HG03342 (cell line): ENCODE data around the gene APOO.

Source experiments
- ATAC-seq: cut with Tn5 transposase; IDR thresholded peaks from one replicate; pipeline ENCODE4 v1.9.1; 2021; ENCODE audit warnings: mild to moderate bottlenecking, moderate library complexity; ENCODE audit not compliant: unreplicated experiment

The APOO gene

GRCh38 chrX:23907498-23908218 lies at the start of gene APOO, which contains the start of gene CXorf58:
TSS of gene APOO (minus strand) at chrX:23907938. CDS start at chrX:23907702, 236 bp downstream.
TSS of gene CXorf58 (plus strand) at chrX:23908006. CDS start at chrX:23910303, 2,297 bp downstream.
- peak; percentile 90 for ATAC-seq

- no peak for ATAC-seq
Observed at GRCh38 chrX:23954396-23954795, 46.7 kb upstream of the APOO start.

- no peak for ATAC-seq
Observed at GRCh38 chrX:23953908-23954269, 46.2 kb upstream of the APOO start.

- ATAC-seq: peak; percentile 96
Observed at GRCh38 chrX:23952984-23953907, 45.5 kb upstream of the APOO start.

DNA sequence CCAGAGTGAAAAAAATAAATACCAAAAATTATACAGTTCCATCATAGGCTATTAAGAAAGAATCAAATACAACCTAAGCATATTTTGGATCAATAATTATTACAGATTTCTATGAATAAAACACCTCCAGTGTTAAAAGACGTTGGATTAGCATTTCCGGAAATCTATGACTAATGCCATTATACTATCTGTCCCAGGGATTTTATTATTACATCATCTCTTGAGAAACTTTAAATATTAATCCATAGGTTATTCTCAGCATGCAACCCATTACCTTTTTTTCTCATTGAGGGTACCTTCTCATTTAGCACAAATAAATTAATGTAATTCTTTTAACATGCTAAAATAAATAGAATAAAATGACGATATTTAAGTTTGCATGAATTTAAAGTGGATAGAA lies 44.7 kb upstream of the APOO start:
- no peak for ATAC-seq

GRCh38 chrX:23945206-23945605 lies 37.5 kb upstream of the APOO start:
- ATAC-seq: no peak

- ATAC-seq: no peak
Observed at GRCh38 chrX:23944234-23944633, 36.5 kb upstream of the APOO start.

- ATAC-seq: no peak
Observed at GRCh38 chrX:23939203-23939602, 31.5 kb upstream of the APOO start.

DNA sequence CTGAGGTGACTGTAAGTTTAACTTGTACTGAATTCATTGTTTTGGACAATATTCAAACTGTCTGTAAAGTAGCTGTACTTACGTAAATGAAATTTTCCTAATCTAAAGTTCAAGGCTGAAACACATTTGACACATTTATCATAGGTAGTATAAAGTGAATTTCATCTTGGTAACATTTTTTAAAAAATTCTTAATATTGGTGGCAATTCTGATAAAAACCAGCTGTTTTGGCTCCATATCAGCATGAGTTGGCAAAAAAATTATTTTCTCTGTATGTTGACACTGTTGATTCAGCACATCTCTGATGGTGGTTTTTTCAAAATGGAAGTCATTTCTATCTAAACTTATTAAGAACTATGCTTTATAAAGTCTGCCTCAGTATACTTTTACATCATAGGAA lies 31.0 kb upstream of the APOO start:
- ATAC-seq: no peak

DNA sequence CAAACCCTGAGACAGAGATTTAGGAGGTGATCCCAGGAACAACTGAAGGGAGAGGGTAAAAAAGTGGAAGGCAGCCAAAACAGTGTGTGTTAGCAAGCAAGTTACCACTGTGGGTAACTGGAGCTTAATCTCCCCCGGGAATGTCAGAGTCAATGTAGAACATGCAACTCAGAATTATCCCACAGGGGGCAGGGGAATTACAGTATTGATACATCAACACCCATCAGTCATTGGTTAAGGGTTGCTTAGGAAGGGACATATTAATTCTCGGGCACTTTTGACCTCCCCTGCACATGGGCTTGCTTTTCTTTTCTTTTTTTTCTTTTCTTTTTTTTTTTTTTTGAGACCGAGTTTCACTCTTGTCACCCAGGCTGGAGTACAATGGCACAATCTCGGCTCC lies 29.4 kb upstream of the APOO start:
- ATAC-seq: no peak

DNA sequence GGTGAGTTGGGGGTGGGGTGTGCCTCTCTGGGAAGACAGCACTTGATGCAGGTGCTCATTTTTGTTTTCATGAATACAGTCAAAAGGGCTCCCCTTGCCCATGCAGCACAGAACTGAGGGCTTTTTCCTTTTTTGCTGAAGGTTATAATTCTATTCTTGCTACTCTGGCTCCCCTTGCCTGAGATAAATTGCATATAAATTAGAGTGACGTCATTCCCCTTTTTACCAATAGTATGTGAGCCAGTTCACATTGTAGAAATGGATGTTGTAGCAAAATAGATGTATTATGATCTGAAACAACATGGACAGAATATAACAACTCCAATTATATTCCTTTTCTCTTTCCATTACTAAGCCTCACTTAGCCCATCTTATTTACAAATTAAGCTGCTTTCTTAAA lies 28.4 kb upstream of the APOO start:
- no peak for ATAC-seq

DNA sequence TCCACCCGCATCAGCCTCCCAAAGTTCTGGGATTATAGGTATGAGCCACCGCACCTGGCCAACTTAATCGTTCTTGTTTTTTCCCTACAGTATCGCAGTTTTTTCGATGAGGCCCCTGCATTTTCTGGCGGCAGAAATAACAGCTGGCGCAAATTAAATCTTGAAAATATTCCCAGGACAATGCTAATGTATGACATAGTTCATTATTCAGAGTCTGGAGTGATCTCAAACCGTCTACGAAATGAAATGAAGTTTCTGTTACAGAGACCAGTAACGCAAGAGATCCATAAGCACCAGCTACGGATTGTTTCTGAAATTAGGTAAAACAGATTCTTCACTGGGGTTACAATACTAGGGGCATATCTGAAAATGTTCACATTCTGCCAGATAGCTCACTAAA lies 27.4 kb upstream of the APOO start:
- no peak for ATAC-seq

GRCh38 chrX:23932046-23932445 lies 24.3 kb upstream of the APOO start:
- no peak for ATAC-seq

DNA sequence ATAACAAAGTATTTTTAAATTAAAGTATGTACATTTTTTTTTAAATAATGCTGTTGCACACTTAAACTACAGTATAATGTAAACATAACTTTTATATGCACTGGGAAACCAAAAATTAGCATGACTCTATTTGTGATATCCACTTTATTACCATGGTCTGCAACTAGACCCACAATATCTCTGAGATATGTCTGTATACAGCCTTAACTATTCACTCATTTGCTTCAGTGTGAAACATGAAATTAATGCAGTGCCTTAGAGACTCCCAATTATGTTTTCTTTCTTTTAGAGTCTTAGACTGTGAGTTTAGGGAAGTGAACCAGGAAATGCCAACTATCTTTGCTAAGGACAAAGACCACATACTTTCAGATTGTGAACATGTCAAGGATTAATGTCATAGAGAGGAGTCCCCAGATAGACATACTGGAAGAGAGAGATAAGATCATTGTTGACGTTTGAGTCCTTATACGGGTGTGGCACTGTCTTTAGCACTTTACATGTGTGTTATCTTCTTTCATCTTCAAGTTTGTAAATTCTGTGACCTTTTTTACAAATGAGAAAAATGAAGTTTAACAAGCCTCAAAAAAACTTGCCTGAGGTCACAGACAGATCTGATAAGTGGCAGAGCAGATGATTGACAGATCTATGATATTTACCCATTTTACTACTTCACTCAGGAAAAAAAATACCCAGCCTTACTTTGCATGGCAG lies 23.3 kb upstream of the APOO start:
- ATAC-seq: no peak

GRCh38 chrX:23926015-23926414 lies 18.3 kb upstream of the APOO start:
- ATAC-seq: no peak

- no peak for ATAC-seq
Observed at GRCh38 chrX:23919706-23920320, 12.1 kb upstream of the APOO start.

- no peak for ATAC-seq
Observed at GRCh38 chrX:23919148-23919547, 11.4 kb upstream of the APOO start.

DNA sequence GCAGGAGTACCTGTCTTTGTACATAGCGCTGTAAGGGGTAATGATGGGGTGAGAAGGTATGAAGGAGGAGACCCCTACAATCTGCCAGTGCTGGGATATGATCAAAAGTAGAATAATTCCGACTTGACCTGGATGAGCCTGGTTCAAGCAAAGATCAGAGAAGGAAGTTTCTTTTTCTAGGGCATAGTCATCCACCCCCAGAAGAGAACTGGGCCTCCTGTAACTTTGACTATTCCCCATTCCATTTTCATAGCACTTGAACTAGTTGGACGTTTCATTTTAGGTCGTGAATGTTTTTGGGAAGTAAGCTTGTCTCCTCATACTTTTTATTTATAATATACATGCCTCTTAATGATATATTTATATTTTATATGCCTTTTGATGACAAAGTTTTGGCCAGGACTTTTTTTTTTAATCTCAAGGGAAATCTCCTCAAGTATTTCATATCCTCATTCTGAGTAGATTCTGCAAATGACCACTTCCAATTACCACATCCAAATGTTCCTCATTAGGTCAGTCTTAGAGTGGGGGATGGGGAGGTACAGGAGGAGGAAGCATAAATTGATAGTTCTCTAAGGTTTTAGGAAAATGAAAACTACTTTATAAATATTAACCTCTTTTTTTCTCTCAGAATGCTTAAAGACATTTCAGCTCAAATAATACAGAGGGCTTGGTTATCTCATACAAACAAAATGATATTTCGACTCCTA lies 3.5 kb upstream of the APOO start:
- ATAC-seq: no peak

DNA sequence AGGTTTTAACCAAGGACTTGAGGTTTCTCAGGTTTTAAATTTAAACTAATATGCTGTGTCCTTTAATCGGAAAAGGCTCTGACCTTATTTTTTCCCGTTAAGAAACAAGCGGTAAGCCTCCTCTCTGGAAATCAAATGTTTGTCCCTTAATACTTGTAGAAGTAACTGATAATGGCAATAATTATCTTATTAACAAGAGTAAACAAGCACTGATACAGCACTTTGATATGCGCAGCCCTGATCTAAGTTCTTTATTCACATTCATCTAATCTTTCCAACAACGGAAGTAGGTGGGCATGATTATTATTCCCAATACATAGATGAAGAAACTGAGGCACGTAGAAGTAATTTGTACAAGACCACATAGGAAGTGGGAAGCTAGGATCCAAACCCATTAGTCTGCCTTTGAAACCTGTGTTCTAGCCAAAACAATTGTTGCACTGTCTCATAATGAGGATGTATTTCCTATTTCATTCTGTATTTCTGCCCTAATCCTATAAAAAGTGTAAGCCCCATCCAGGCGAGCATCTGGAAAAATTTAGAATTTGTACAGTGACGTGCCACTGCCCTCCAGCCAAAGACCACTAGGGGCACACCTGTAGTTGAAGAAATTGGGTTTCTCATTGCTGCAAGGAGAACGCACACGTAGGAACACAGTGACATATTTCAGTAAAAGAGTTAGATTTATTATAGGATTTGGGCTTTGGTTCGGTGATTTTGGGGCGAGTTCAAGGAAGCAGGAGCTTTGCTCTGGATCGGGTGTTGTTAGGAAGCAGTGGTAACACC lies 674 bp upstream of the APOO start:
- no peak for ATAC-seq

- ATAC-seq: no peak
Observed at GRCh38 chrX:23907111-23907497, 634 bp downstream of the APOO start.
